Kidney (tissue), 14 donors: ENCODE results near the gene KSR1. TPM values are rescaled to one million over a fixed set of nuclear protein-coding genes. Genes with fewer than 3 reads are reported as not detected.
"Not testable (repeated sequence)": the region's sequence is repeated elsewhere in the genome, so short reads cannot be mapped to it uniquely, and the experiment has no call there.

Source experiments
- DNase-seq, 5 donors: peaks; one replicate each; pipeline ENCODE4 v3.0.0-alpha.2; 2013 to 2020
- FAIRE-seq: peaks from 2 replicates; lab custom pipeline; 2012; peaks lifted over from hg19 to GRCh38; lab: Jason Lieb, UNC
- H3K27ac ChIP-seq, 2 donors: one replicate each; pipeline ENCODE4 v1.7.0; 2013; ENCODE audit warnings: low read depth in 2 of 2, low read length in 2 of 2, inconsistent platforms in 1 of 2
- H3K27me3 ChIP-seq: one replicate; pipeline ENCODE4 v1.7.1; 2013; ENCODE audit warnings: low read length, inconsistent platforms; ENCODE audit not compliant: control insufficient read depth, insufficient read depth
- H3K36me3 ChIP-seq, 3 donors: one replicate each; pipeline versions ENCODE4 v1.7.0 to v1.7.1; 2013; ENCODE audit warnings: low read length in 3 of 3, control low read depth in 1 of 3, inconsistent platforms in 1 of 3; ENCODE audit not compliant: insufficient read depth in 3 of 3, control insufficient read depth in 2 of 3
- H3K4me1 ChIP-seq, 3 donors: one replicate each; pipeline versions ENCODE4 v1.7.0 to v1.7.1; 2013; ENCODE audit warnings: low read length in 3 of 3, inconsistent platforms in 1 of 3, low read depth in 1 of 3; ENCODE audit not compliant: control insufficient read depth in 2 of 3, insufficient read depth in 2 of 3
- H3K4me3 ChIP-seq, 3 donors: one replicate each; pipeline versions ENCODE4 v1.7.0 to v1.8.1; 2013; ENCODE audit warnings: low read length in 3 of 3, control low read depth in 1 of 3, inconsistent platforms in 1 of 3
- H3K9ac ChIP-seq, 3 donors: one replicate each; pipeline versions ENCODE4 v1.7.0 to v1.7.1; 2013; ENCODE audit warnings: low read length in 3 of 3, control low read depth in 1 of 3, inconsistent platforms in 1 of 3
- H3K9me3 ChIP-seq, 3 donors: one replicate each; pipeline versions ENCODE4 v1.7.0 to v1.7.1; 2013; ENCODE audit warnings: low read length in 3 of 3, control low read depth in 1 of 3, inconsistent platforms in 1 of 3; ENCODE audit not compliant: control insufficient read depth in 2 of 3, insufficient read depth in 1 of 3
- intact Hi-C: fragments of 100-400 bp; cut with DNase I; formaldehyde crosslinking; loops from one replicate; pipeline ENCODE4 v1.11.1; 2022
- polyA plus RNA-seq: library from polyadenylated mRNA; stranded (reverse); fragments of 350-450 nt; fragmentation: Illumina TruSeq; extraction: RNeasy Lipid Tissue Mini Kit (QIAGEN cat#74804); gene quantifications from one replicate; pipeline ENCODE4 v1.2.3, GENCODE V29; 2014; ENCODE audit warnings: low read depth, low replicate concordance; ENCODE audit not compliant: insufficient read depth
- total RNA-seq: library from RNA; stranded (reverse); fragmentation: NEBNext Ultra II Directional; extraction: Animal tissue kit (Norgen Biotek cat#: 25700); gene quantifications from one replicate; pipeline ENCODE4 v1.2.1, GENCODE V29; 2021
- TF ChIP-seq, protein P1 (sequence below): IDR thresholded peaks from 3 replicates; pipeline ENCODE4 v1.5.1; 2012; ENCODE audit warnings: mild to moderate bottlenecking, moderate library complexity, borderline replicate concordance; ENCODE audit not compliant: insufficient read depth; ENCODE audit errors: extremely low read depth
- donor health status: control.
- donor health status: control.
- donor health status: control.
- donor health status: control.
- donor health status: control.
- donor health status: DM: yes; HTN: yes; CAD: no.
- donor health status: Normal renal cell carcinoma (clear cell type).

The KSR1 gene
- total and polyA plus RNA-seq, 2 donors from 2014 or later = 11.7 to 97.3 TPM

DNA sequence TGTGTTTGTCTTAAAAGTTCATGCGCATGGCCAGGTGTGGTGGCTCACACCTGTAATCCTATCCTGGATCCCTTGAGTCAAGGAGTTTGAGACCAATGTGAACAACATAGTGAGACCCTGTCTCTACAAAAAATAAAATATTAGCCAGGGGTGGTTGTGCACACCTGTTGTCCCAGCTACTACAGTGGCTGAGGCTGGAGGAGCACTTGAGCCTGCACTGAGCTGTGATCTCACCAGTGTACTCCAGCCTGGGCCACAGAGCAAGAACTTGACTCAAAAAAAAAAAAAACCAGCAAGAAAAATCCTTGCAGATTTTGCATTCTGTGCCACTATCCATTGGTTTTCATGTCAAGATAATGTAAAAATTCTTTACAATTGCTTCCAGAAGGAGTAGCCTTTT is 8.2 kb downstream of the KSR1 start:
- FAIRE-seq = no peak
- no peaks in the 10 kb centered on the region for H3K27me3 ChIP-seq
- H3K4me3 ChIP-seq = no peak overlapping the region
- intact Hi-C loops = no loop called here
- TF ChIP-seq, protein P1, sequence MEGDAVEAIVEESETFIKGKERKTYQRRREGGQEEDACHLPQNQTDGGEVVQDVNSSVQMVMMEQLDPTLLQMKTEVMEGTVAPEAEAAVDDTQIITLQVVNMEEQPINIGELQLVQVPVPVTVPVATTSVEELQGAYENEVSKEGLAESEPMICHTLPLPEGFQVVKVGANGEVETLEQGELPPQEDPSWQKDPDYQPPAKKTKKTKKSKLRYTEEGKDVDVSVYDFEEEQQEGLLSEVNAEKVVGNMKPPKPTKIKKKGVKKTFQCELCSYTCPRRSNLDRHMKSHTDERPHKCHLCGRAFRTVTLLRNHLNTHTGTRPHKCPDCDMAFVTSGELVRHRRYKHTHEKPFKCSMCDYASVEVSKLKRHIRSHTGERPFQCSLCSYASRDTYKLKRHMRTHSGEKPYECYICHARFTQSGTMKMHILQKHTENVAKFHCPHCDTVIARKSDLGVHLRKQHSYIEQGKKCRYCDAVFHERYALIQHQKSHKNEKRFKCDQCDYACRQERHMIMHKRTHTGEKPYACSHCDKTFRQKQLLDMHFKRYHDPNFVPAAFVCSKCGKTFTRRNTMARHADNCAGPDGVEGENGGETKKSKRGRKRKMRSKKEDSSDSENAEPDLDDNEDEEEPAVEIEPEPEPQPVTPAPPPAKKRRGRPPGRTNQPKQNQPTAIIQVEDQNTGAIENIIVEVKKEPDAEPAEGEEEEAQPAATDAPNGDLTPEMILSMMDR = no peak
- H3K9ac ChIP-seq = no peak overlapping the region
- no peak overlapping the region for H3K27ac ChIP-seq
- peaks cover 2 to 18% (median 15%) of the 10 kb centered on the region in 3 donors for H3K4me1 ChIP-seq
- no peaks in the 10 kb centered on the region for H3K9me3 ChIP-seq
- DNase-seq = no peak
- H3K36me3 ChIP-seq = no peaks in the 10 kb centered on the region

DNA sequence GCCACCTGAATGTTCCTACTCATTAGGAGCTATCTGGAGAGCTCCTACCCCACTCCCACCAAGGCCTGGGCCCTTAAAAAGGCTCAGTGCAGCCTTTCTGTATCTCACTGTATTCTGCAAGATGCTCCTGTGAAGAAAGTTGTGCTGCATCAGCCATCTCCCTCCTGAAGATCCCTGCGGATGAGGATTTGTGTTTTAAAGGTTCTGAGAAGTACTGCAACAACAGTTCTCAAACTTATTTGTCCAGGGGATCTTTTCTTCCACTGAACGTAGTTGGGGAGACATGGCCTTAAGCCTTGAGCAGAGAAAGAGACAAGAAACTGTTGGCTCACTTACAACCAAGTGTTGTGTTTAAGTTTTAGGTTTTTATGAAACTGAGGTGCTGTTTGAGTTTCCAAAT is 9.6 kb downstream of the KSR1 start:
- H3K9me3 ChIP-seq, intact Hi-C loops, DNase-seq, H3K27ac ChIP-seq, FAIRE-seq, H3K36me3 ChIP-seq, H3K4me3 ChIP-seq, H3K27me3 ChIP-seq, H3K9ac ChIP-seq, H3K4me1 ChIP-seq: not testable (repeated sequence)

DNA sequence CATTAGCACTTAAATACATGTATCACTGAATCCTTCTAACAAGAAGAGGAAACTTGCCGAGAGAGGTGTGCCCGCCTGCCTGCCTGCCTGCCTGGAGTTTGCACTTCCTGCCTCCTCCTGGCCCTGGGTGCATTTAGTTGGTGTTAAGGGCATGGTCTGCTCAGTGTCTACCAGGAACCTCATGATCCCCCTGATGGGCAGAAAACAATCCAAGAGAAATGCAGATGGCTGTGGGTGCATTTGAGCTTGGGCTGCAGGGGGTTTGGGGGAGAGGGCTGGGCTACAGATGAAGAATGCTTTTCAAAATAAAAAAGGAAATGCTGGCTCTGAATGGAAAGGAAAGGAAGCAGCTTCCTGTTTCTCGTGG is 10.1 kb downstream of the KSR1 start:
- no peak overlapping the region for H3K9ac ChIP-seq
- H3K27me3 ChIP-seq = no peaks in the 10 kb centered on the region
- no peaks in the 10 kb centered on the region for H3K9me3 ChIP-seq
- TF ChIP-seq, protein P1 = no peak
- H3K36me3 ChIP-seq = no peaks in the 10 kb centered on the region
- no peak for DNase-seq
- no peak for FAIRE-seq
- no peak overlapping the region for H3K4me3 ChIP-seq
- intact Hi-C loops = no loop called here
- no peak overlapping the region for H3K27ac ChIP-seq
- H3K4me1 ChIP-seq = peaks cover 0 to 7% (median 0%) of the 10 kb centered on the region in 3 donors

GRCh38 chr17:27466743-27467375 is 10.6 kb downstream of the KSR1 start:
- no peak for FAIRE-seq
- TF ChIP-seq, protein P1 = no peak
- H3K9ac ChIP-seq = no peak overlapping the region
- intact Hi-C loops = no loop called here
- DNase-seq = no peak
- H3K27ac ChIP-seq = no peak overlapping the region
- H3K27me3 ChIP-seq = no peaks in the 10 kb centered on the region
- H3K4me3 ChIP-seq = no peak overlapping the region
- H3K9me3 ChIP-seq = no peaks in the 10 kb centered on the region
- peaks cover 0 to 4% (median 0%) of the 10 kb centered on the region in 3 donors for H3K4me1 ChIP-seq
- H3K36me3 ChIP-seq = no peaks in the 10 kb centered on the region
